ENCODE results near the gene TIPARP.

DNA sequence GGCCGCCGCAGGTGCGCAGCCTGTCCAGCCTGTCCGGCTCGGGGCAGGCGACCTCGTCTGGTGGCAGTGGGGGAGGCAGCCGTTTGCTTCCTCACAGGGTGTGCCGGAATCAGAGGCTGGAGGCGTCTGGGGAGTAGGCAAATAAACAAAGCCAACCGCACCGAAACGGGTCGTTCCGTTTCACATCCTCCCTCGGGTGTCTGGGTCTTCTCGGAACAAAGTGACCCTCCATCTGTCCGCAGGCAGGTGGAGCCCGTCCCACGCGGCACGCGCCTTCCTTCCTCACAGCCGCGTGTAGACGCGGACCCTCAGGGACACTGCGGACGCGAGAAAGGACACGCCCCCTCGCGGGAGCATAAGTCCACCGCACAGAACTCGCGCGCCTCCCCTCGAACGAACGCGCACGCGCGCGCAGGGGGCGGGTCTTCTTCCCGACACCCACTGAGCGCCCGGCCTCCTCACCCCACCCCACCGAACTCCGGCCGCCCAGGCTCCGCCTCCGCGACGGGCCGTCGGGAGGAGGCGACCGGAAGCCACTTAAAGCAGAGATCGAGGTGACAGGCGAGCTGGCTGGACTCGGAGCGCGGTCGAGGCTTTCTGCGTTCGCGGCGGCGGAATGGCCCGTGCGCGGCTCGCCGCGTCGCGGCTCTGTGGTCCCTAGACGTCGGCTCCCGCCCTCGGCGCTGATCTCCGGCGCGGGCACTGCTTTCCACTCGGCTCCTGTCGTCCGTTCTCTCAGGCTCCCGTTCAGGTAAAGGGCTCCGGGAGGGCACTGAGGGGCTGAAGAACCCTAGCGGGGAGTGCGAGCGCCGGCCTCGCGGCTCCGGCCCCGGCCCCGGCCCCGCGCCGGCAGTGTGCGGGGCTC, at the start of gene TIPARP:
- TF ChIP-seq CTCF (conservative IDR thresholded peaks at IDR 0.05; ENCODE audit: low read length) = peak; percentile 76
- TF ChIP-seq EZH2phosphoT487 (IDR thresholded peaks at IDR 0.05; ENCODE audit: borderline replicate concordance) = no peak
